Heart left ventricle (tissue), 16 donors: ENCODE data around the gene HIRIP3. TPM values are rescaled to one million over a fixed set of nuclear protein-coding genes. Genes with fewer than 3 reads are reported as not detected.
"Not testable (repeated sequence)": the region's sequence is repeated elsewhere in the genome, so short reads cannot be mapped to it uniquely, and the experiment has no call there.

Experiments used
- ATAC-seq, 4 donors: fragments of 200-7000 bp; cut with Tn5 transposase; one replicate each; pipeline ENCODE4 v1.9.1; 2020 to 2022; ENCODE audit warnings: moderate library complexity in 4 of 4, mild to moderate bottlenecking in 3 of 4, moderate number of reproducible peaks in 1 of 4
- DNase-seq, 5 donors: peaks; one replicate each; pipeline ENCODE4 v3.0.0-alpha.2; 2020
- H3K27ac ChIP-seq, 12 donors: fragments of 200-600 bp; sonication (generic) in 4 of 12; one replicate each; pipeline versions ENCODE4 v1.5.0 to v1.8.0; 2016 to 2022; ENCODE audit warnings: mild to moderate bottlenecking in 2 of 12
- H3K27me3 ChIP-seq, 9 donors: fragments of 200-600 bp; sonication (generic) in 2 of 9; one replicate each; pipeline versions ENCODE4 v1.5.1 to v1.8.0; 2016 to 2022; ENCODE audit warnings: mild to moderate bottlenecking in 3 of 9
- H3K36me3 ChIP-seq, 9 donors: fragments of 200-600 bp; sonication (generic) in 2 of 9; one replicate each; pipeline versions ENCODE4 v1.5.0 to v1.8.0; 2018 to 2022; ENCODE audit warnings: mild to moderate bottlenecking in 2 of 9
- H3K4me1 ChIP-seq, 12 donors: fragments of 200-600 bp; sonication (generic) in 4 of 12; one replicate each; pipeline versions ENCODE4 v1.5.0 to v1.8.0; 2016 to 2022; ENCODE audit warnings: mild to moderate bottlenecking in 3 of 12
- H3K4me3 ChIP-seq, 12 donors: fragments of 200-600 bp; sonication (generic) in 4 of 12; one replicate each; pipeline versions ENCODE4 v1.5.0 to v1.8.0; 2017 to 2022; ENCODE audit warnings: mild to moderate bottlenecking in 9 of 12, moderate library complexity in 4 of 12
- H3K9me3 ChIP-seq, 12 donors: fragments of 200-600 bp; sonication (generic) in 4 of 12; one replicate each; pipeline versions ENCODE4 v1.5.0 to v1.8.0; 2016 to 2022; ENCODE audit warnings: mild to moderate bottlenecking in 1 of 12
- CTCF ChIP-seq, 12 donors: fragments of 200-600 bp; sonication (generic) in 4 of 12; IDR thresholded peaks; one replicate each; pipeline versions ENCODE4 v1.5.0 to v1.8.0; 2018 to 2022; ENCODE audit warnings: antibody characterized with exemption in 12 of 12, mild to moderate bottlenecking in 5 of 12
- POLR2A ChIP-seq, 2 donors: fragments of 450-650 bp; IDR thresholded peaks; one replicate each; pipeline ENCODE4 v1.6.1; 2017; ENCODE audit warnings: antibody characterized with exemption in 2 of 2, mild to moderate bottlenecking in 2 of 2, moderate library complexity in 2 of 2
- WGBS, 4 donors: extraction: QIAGEN DNeasy Blood & Tissue Kit in 2 of 4; methylation state at CpG; one replicate each; pipeline versions ENCODE4 v1.1.5 to v1.1.7; 2013 to 2018; 5-methylcytosine and 5-hydroxymethylcytosine counted together
- intact Hi-C, 10 donors: fragments of 100-400 bp; cut with DNase I; formaldehyde crosslinking; loops; one replicate each; pipeline versions ENCODE4 v1.11.1 to v1.14.2; 2022
- polyA plus RNA-seq, 2 donors: library from polyadenylated mRNA; stranded (reverse); fragments of 200-250 nt; gene quantifications; one replicate each; pipeline ENCODE4 v1.2.3, GENCODE V29; 2013
- total RNA-seq, 9 donors: library from RNA; depleted of rRNA in 2 of 9; stranded (reverse); fragments of >200 nt in 2 of 9; fragmentation: NEBNext Ultra II Directional in 3 of 9; extraction: Animal tissue kit (Norgen Biotek cat#: 25700) in 3 of 9; gene quantifications; one replicate each; pipeline versions ENCODE4 v1.1.0 to v1.2.4, GENCODE V29; 2016 to 2023
- donor health status: ischemic (EF 13 %, LVEDD 7.1; RV severe dilation, severe dysfunction).
- donor health status: healthy with polysubstance abuse.
- donor health status: DM: no; HTN: yes; CAD: no.
- donor health status: DM: no; HTN: no; CAD: no.
- donor health status: ischemic (EF 25% LVEDD 6.9; RV normal size, moderate dysfunction).
- donor health status: ischemic (EF 25% LVEDD 5.7; RV mildly dilated, moderate dysfunction).
- donor health status: healthy.
- donor health status: DM: yes; HTN: yes; CAD: no.
- donor health status: ischemic (EF 35%, LVEDD 5.7; RV mildly dilated, moderate dysfunction).
- donor health status: nonischemic (EF 11% LVEDD 7.7; RV severe dilation, severe dysfunction).
- donor health status: DM: yes; HTN: yes; CAD: no.
- donor health status: PGD.
- donor health status: ischemic (EF 29% LVEDD 5.4; RV normal size, mild dysfunction).
- donor health status: nonischemic (EF 23%, LVEDD 6.1; RV moderate dilation, normal function).

HIRIP3 gene
- total and polyA plus RNA-seq, 11 donors: 13.3 to 27.4 (median 17.6) TPM

- no peak for ATAC-seq
- intact Hi-C loops: loop anchor here in 6 of 10 donors (1.0 to 5.0 kb wide), 3 partner anchors 34 to 36 kb away; partner anchors contain the start of genes HIRIP3 (in 4 of the 6), INO80E (in 4 of the 6) and KCTD13 (in 3 of the 6)
- Histone ChIP-seq H3K4me1 (peaks cover 0 to 35% (median 18%) of the 10 kb centered on the region in 12 donors), H3K9me3 (no peaks in the 10 kb centered on the region), H3K27ac (peak overlapping the region; percentile 76 to 98 (median 96)), H3K4me3 (peak overlapping the region; percentile 59 to 98 (median 76)), H3K27me3 (no peaks in the 10 kb centered on the region), H3K36me3 (peaks cover 0 to 22% (median 5%) of the 10 kb centered on the region in 9 donors)
- no peak for DNase-seq
- 58 to 64% (median 60%) methylated on average over 10 of the region's 10 CpGs for WGBS, 4 donors
- TF ChIP-seq POLR2A (IDR thresholded peaks at IDR 0.05) (no peak), CTCF (IDR thresholded peaks at IDR 0.05) (no peak)
Observed at GRCh38 chr16:29961127-29961478, 34.3 kb downstream of the HIRIP3 start.

GRCh38 chr16:29959821-29960220, 35.6 kb downstream of the HIRIP3 start:
- not testable (repeated sequence) for H3K27ac ChIP-seq, ATAC-seq
- intact Hi-C loops: loop anchor here in 7 of 10 donors (5.0 to 10.0 kb wide), 4 partner anchors 33 to 85 kb away; partner anchors contain the start of genes HIRIP3 (in 4 of the 7), INO80E (in 4 of the 7) and KCTD13 (in 3 of the 7)

GRCh38 chr16:29959293-29959692, 36.1 kb downstream of the HIRIP3 start:
- TF ChIP-seq POLR2A (IDR thresholded peaks at IDR 0.05) (no peak), CTCF (IDR thresholded peaks at IDR 0.05) (no peak)
- 79 to 84% (median 82%) methylated on average over 9 of the region's 9 CpGs for whole genome bisulfite sequencing, 4 donors
- H3K27ac ChIP-seq: no peak overlapping the region
- H3K9me3 ChIP-seq: no peaks in the 10 kb centered on the region
- H3K4me3 ChIP-seq: no peak overlapping the region
- intact Hi-C loops: loop anchor here in 2 of 10 donors (10.0 kb wide), 2 partner anchors 46 to 84 kb away; no protein-coding TSS in a partner anchor
- no peak for ATAC-seq
- peaks cover 0 to 30% (median 16%) of the 10 kb centered on the region in 12 donors for H3K4me1 ChIP-seq
- DNase-seq: no peak
- no peaks in the 10 kb centered on the region for H3K27me3 ChIP-seq
- peaks cover 0 to 7% (median 3%) of the 10 kb centered on the region in 9 donors for H3K36me3 ChIP-seq

More at GRCh38 chr16:29959821-29960220, 35.6 kb downstream of the HIRIP3 start:
- not testable (repeated sequence) for H3K9me3 ChIP-seq, DNase-seq, H3K4me3 ChIP-seq, H3K27me3 ChIP-seq
- Histone ChIP-seq H3K36me3 (peaks cover 0 to 12% (median 4%) of the 10 kb centered on the region in 9 donors), H3K4me1 (peaks cover 0 to 32% (median 16%) of the 10 kb centered on the region in 12 donors)
- 92 to 95% (median 93%) methylated on average over 4 of the region's 4 CpGs for WGBS, 4 donors

- ATAC-seq: no peak
- Histone ChIP-seq H3K27me3 (no peaks in the 10 kb centered on the region), H3K9me3 (no peaks in the 10 kb centered on the region), H3K4me1 (peaks cover 0 to 24% (median 14%) of the 10 kb centered on the region in 12 donors), H3K36me3 (peaks cover 0 to 2% (median 0%) of the 10 kb centered on the region in 9 donors), H3K4me3 (no peak overlapping the region), H3K27ac (no peak overlapping the region)
- no peak for DNase-seq
- intact Hi-C loops: loop anchor here in 2 of 10 donors (10.0 kb wide), 2 partner anchors 46 to 84 kb away; no protein-coding TSS in a partner anchor
- TF ChIP-seq CTCF (IDR thresholded peaks at IDR 0.05): no peak
- TF ChIP-seq POLR2A (IDR thresholded peaks at IDR 0.05): no peak
- 92 to 95% (median 94%) methylated on average over 5 of the region's 5 CpGs for WGBS, 4 donors
Observed at GRCh38 chr16:29958756-29959155, 36.7 kb downstream of the HIRIP3 start.
